Liver (tissue), 9 donors: ENCODE measurements around the gene ROBO4. TPM values are rescaled to one million over a fixed set of nuclear protein-coding genes. Genes with fewer than 3 reads are reported as not detected.

Experiments
- DNase-seq: peaks from one replicate; pipeline ENCODE4 v3.0.0-alpha.2; 2017; ENCODE audit warnings: low spot score
- H3K27ac ChIP-seq, 2 donors: one replicate each; pipeline ENCODE4 v1.7.0; 2013; ENCODE audit warnings: inconsistent platforms in 2 of 2, low read length in 2 of 2, control low read depth in 1 of 2, low read depth in 1 of 2, mild to moderate bottlenecking in 1 of 2
- H3K27me3 ChIP-seq, 4 donors: one replicate each; pipeline versions ENCODE4 v1.6.1 to v1.7.0; 2013; ENCODE audit warnings: low read length in 3 of 4, inconsistent platforms in 1 of 4, mild to moderate bottlenecking in 1 of 4, moderate library complexity in 1 of 4; ENCODE audit not compliant: control insufficient read depth in 4 of 4, insufficient read depth in 4 of 4
- H3K36me3 ChIP-seq, 4 donors: one replicate each; pipeline versions ENCODE4 v1.6.1 to v1.7.0; 2013; ENCODE audit warnings: low read length in 3 of 4, mild to moderate bottlenecking in 3 of 4, low read depth in 1 of 4, moderate library complexity in 1 of 4; ENCODE audit not compliant: control insufficient read depth in 4 of 4, insufficient read depth in 3 of 4
- H3K4me1 ChIP-seq, 4 donors: one replicate each; pipeline versions ENCODE4 v1.6.1 to v1.7.0; 2013; ENCODE audit warnings: low read length in 3 of 4, mild to moderate bottlenecking in 3 of 4, moderate library complexity in 1 of 4; ENCODE audit not compliant: control insufficient read depth in 4 of 4, insufficient read depth in 4 of 4
- H3K4me3 ChIP-seq, 3 donors: one replicate each; pipeline versions ENCODE4 v1.6.1 to v1.7.0; 2013; ENCODE audit warnings: low read length in 3 of 3, control low read depth in 1 of 3, low read depth in 1 of 3, mild to moderate bottlenecking in 1 of 3
- H3K9ac ChIP-seq, 2 donors: one replicate each; pipeline ENCODE4 v1.7.0; 2013; ENCODE audit warnings: low read length in 2 of 2, mild to moderate bottlenecking in 2 of 2, moderate library complexity in 2 of 2, control low read depth in 1 of 2, low read depth in 1 of 2
- H3K9me3 ChIP-seq, 4 donors: one replicate each; pipeline versions ENCODE4 v1.6.1 to v1.7.0; 2013; ENCODE audit warnings: low read length in 3 of 4; ENCODE audit not compliant: control insufficient read depth in 4 of 4
- EGR1 ChIP-seq, 2 donors: IDR thresholded peaks; 2 replicates each; pipeline ENCODE4 v1.6.1; 2016 to 2018; ENCODE audit warnings: antibody characterized with exemption in 2 of 2, low read depth in 2 of 2
- FOXA1 ChIP-seq: IDR thresholded peaks from 2 replicates; pipeline ENCODE4 v1.6.1; 2016; ENCODE audit warnings: antibody characterized with exemption
- FOXA2 ChIP-seq: IDR thresholded peaks from 2 replicates; pipeline ENCODE4 v1.6.1; 2016; ENCODE audit warnings: antibody characterized with exemption
- GABPA ChIP-seq, 2 donors: IDR thresholded peaks in 1 of 2; conservative IDR thresholded peaks in 1 of 2; 2 replicates each; pipeline ENCODE4 v1.6.1; 2016; ENCODE audit warnings: antibody characterized with exemption in 2 of 2, mild to moderate bottlenecking in 1 of 2, moderate library complexity in 1 of 2
- HNF4A ChIP-seq, 2 donors: conservative IDR thresholded peaks; 2 replicates each; pipeline ENCODE4 v1.6.1; 2016; ENCODE audit warnings: antibody characterized with exemption in 2 of 2, mild to moderate bottlenecking in 2 of 2
- HNF4G ChIP-seq: IDR thresholded peaks from 2 replicates; pipeline ENCODE4 v1.6.1; 2016; ENCODE audit warnings: antibody characterized with exemption
- JUND ChIP-seq, 2 donors: IDR thresholded peaks; 2 replicates each; pipeline ENCODE4 v1.6.1; 2016; ENCODE audit warnings: antibody characterized with exemption in 2 of 2
- NR2F2 ChIP-seq: IDR thresholded peaks from 2 replicates; pipeline ENCODE4 v1.6.1; 2016; ENCODE audit warnings: antibody characterized with exemption
- RAD21 ChIP-seq, 2 donors: IDR thresholded peaks; 2 replicates each; pipeline ENCODE4 v1.6.1; 2016; ENCODE audit warnings: antibody characterized with exemption in 2 of 2, mild to moderate bottlenecking in 2 of 2
- RXRA ChIP-seq, 2 donors: IDR thresholded peaks; 2 replicates each; pipeline ENCODE4 v1.6.1; 2017 to 2018; ENCODE audit warnings: antibody characterized with exemption in 2 of 2, mild to moderate bottlenecking in 1 of 2
- SP1 ChIP-seq: IDR thresholded peaks from 2 replicates; pipeline ENCODE4 v1.6.1; 2018; ENCODE audit warnings: antibody characterized with exemption, mild to moderate bottlenecking
- TAF1 ChIP-seq: conservative IDR thresholded peaks from 2 replicates; pipeline ENCODE4 v1.6.1; 2016; ENCODE audit warnings: antibody characterized with exemption, mild to moderate bottlenecking
- YY1 ChIP-seq: IDR thresholded peaks from 2 replicates; pipeline ENCODE4 v1.6.1; 2016; ENCODE audit warnings: antibody characterized with exemption, mild to moderate bottlenecking
- WGBS: extraction: QIAGEN DNeasy Blood & Tissue Kit; methylation state at CpG from one replicate; pipeline ENCODE4 v1.1.7; 2013; 5-methylcytosine and 5-hydroxymethylcytosine counted together
- polyA plus RNA-seq, 2 donors: library from polyadenylated mRNA; stranded (reverse) in 1 of 2; unstranded in 1 of 2; fragments of 200-250 nt in 1 of 2; fragments of >200 nt in 1 of 2; fragmentation: Nextera tagmentation in 1 of 2; extraction: Ambion mirVana in 1 of 2; gene quantifications; one replicate each; pipeline versions ENCODE4 v1.2.1 to v1.2.3, GENCODE V29; 2013 to 2015
- total RNA-seq, 2 donors: library from RNA; depleted of rRNA; stranded (reverse); fragments of >200 nt; gene quantifications; one replicate each; pipeline ENCODE4 v1.2.3, GENCODE V29; 2014
- TF ChIP-seq, protein P1 (sequence below): IDR thresholded peaks from 2 replicates; pipeline ENCODE4 v1.6.1; 2016; ENCODE audit warnings: antibody characterized with exemption
- TF ChIP-seq, protein P2 (sequence below): IDR thresholded peaks from 2 replicates; pipeline ENCODE4 v1.6.1; 2016; ENCODE audit warnings: antibody characterized with exemption
- TF ChIP-seq, protein P3 (sequence below): fragments of 150-350 bp; IDR thresholded peaks from 2 replicates; pipeline ENCODE4 v1.5.1; 2017; ENCODE audit warnings: improper control_type of control experiment, low read depth, low read length; ENCODE audit not compliant: missing input control
- TF ChIP-seq, protein P4 (sequence below): IDR thresholded peaks from 2 replicates; pipeline ENCODE4 v1.6.1; 2016; ENCODE audit warnings: antibody characterized with exemption
- TF ChIP-seq, protein P5 (sequence below): IDR thresholded peaks from 2 replicates; pipeline ENCODE4 v1.6.1; 2016; ENCODE audit warnings: antibody characterized with exemption, mild to moderate bottlenecking
- donor health status: healthy.
- donor health status: healthy.
- donor health status: healthy.
- donor health status: healthy.
- donor health status: healthy.

ROBO4 gene
- total and polyA plus RNA-seq, 4 donors: 2.5 to 17.2 (median 7.6) TPM

DNA sequence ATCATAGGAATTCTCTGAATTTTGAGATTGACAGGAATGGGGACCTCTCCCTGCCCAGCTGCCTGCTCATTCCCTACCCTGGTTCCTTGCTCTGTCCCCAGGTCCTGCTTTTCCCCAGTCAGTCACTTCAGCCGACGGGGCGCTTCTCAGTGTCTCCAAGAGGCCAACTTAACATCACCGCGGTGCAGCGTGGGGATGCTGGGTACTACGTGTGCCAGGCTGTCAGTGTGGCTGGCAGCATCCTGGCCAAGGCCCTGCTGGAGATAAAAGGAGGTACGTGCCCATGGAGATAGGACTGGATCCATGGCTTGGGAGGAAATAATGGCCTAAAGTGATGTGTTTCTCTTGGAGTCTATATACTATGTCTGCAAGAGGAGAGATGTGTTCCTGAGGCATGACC, 25.4 kb downstream of the ROBO4 start:
- Histone ChIP-seq H3K36me3 (no peaks in the 10 kb centered on the region), H3K27ac (no peak overlapping the region), H3K27me3 (peaks cover 0 to 21% (median 11%) of the 10 kb centered on the region in 4 donors), H3K9ac (no peak overlapping the region), H3K4me3 (no peak overlapping the region), H3K9me3 (peaks cover 0 to 2% (median 0%) of the 10 kb centered on the region in 4 donors), H3K4me1 (peaks cover 2 to 12% (median 7%) of the 10 kb centered on the region in 4 donors)
- 53% methylated on average over 8 of the region's 8 CpGs for WGBS
- TF ChIP-seq NR2F2 (no peak), JUND (IDR thresholded peaks at IDR 0.05) (no peak), HNF4A (conservative IDR thresholded peaks at IDR 0.05) (no peak), FOXA2 (no peak)
- no peak for DNase-seq

DNA sequence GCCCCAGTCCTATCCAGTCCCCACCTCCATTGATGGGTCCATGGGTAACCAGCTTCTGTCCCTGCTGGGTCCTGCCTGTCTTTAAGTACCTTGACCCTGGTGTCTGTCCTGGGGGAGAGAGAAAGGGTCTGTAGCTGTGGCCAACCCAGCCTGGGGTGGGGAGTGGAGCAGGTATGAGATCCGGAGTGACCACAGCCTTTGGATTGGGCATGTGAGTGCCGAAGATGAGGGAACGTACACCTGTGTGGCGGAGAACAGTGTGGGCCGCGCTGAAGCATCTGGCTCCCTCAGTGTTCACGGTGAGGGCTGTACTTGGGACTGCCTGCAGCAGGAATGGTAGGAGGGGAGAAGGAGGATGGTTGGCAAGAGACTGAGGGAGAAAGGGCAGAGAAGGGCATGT, 27.2 kb downstream of the ROBO4 start:
- H3K9me3 ChIP-seq: peaks cover 0 to 2% (median 0%) of the 10 kb centered on the region in 4 donors
- H3K4me3 ChIP-seq: no peak overlapping the region
- no peaks in the 10 kb centered on the region for H3K36me3 ChIP-seq
- TF ChIP-seq TAF1: no peak
- no peak for TF ChIP-seq YY1
- TF ChIP-seq, protein P1, sequence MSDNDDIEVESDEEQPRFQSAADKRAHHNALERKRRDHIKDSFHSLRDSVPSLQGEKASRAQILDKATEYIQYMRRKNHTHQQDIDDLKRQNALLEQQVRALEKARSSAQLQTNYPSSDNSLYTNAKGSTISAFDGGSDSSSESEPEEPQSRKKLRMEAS: no peak
- TF ChIP-seq SP1: no peak
- TF ChIP-seq, protein P2, sequence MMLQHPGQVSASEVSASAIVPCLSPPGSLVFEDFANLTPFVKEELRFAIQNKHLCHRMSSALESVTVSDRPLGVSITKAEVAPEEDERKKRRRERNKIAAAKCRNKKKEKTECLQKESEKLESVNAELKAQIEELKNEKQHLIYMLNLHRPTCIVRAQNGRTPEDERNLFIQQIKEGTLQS: no peak
- TF ChIP-seq RXRA (IDR thresholded peaks at IDR 0.05): no peak
- TF ChIP-seq GABPA (IDR thresholded peaks at IDR 0.05 in 1 of 2, conservative IDR thresholded peaks at IDR 0.05 in 1 of 2): no peak
- no peak for TF ChIP-seq HNF4G
- TF ChIP-seq, protein P3, sequence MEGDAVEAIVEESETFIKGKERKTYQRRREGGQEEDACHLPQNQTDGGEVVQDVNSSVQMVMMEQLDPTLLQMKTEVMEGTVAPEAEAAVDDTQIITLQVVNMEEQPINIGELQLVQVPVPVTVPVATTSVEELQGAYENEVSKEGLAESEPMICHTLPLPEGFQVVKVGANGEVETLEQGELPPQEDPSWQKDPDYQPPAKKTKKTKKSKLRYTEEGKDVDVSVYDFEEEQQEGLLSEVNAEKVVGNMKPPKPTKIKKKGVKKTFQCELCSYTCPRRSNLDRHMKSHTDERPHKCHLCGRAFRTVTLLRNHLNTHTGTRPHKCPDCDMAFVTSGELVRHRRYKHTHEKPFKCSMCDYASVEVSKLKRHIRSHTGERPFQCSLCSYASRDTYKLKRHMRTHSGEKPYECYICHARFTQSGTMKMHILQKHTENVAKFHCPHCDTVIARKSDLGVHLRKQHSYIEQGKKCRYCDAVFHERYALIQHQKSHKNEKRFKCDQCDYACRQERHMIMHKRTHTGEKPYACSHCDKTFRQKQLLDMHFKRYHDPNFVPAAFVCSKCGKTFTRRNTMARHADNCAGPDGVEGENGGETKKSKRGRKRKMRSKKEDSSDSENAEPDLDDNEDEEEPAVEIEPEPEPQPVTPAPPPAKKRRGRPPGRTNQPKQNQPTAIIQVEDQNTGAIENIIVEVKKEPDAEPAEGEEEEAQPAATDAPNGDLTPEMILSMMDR: no peak
- TF ChIP-seq EGR1 (IDR thresholded peaks at IDR 0.05; ENCODE audit: low read depth in 2 of 2): no peak
- TF ChIP-seq HNF4A (conservative IDR thresholded peaks at IDR 0.05): no peak
- no peak for TF ChIP-seq JUND (IDR thresholded peaks at IDR 0.05)
- no peak for TF ChIP-seq FOXA1
- TF ChIP-seq RAD21 (IDR thresholded peaks at IDR 0.05): no peak
- no peak for TF ChIP-seq NR2F2
- TF ChIP-seq, protein P4, sequence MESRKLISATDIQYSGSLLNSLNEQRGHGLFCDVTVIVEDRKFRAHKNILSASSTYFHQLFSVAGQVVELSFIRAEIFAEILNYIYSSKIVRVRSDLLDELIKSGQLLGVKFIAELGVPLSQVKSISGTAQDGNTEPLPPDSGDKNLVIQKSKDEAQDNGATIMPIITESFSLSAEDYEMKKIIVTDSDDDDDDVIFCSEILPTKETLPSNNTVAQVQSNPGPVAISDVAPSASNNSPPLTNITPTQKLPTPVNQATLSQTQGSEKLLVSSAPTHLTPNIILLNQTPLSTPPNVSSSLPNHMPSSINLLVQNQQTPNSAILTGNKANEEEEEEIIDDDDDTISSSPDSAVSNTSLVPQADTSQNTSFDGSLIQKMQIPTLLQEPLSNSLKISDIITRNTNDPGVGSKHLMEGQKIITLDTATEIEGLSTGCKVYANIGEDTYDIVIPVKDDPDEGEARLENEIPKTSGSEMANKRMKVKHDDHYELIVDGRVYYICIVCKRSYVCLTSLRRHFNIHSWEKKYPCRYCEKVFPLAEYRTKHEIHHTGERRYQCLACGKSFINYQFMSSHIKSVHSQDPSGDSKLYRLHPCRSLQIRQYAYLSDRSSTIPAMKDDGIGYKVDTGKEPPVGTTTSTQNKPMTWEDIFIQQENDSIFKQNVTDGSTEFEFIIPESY: no peak
- TF ChIP-seq, protein P5, sequence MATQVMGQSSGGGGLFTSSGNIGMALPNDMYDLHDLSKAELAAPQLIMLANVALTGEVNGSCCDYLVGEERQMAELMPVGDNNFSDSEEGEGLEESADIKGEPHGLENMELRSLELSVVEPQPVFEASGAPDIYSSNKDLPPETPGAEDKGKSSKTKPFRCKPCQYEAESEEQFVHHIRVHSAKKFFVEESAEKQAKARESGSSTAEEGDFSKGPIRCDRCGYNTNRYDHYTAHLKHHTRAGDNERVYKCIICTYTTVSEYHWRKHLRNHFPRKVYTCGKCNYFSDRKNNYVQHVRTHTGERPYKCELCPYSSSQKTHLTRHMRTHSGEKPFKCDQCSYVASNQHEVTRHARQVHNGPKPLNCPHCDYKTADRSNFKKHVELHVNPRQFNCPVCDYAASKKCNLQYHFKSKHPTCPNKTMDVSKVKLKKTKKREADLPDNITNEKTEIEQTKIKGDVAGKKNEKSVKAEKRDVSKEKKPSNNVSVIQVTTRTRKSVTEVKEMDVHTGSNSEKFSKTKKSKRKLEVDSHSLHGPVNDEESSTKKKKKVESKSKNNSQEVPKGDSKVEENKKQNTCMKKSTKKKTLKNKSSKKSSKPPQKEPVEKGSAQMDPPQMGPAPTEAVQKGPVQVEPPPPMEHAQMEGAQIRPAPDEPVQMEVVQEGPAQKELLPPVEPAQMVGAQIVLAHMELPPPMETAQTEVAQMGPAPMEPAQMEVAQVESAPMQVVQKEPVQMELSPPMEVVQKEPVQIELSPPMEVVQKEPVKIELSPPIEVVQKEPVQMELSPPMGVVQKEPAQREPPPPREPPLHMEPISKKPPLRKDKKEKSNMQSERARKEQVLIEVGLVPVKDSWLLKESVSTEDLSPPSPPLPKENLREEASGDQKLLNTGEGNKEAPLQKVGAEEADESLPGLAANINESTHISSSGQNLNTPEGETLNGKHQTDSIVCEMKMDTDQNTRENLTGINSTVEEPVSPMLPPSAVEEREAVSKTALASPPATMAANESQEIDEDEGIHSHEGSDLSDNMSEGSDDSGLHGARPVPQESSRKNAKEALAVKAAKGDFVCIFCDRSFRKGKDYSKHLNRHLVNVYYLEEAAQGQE: no peak
- H3K4me1 ChIP-seq: peaks cover 2 to 14% (median 8%) of the 10 kb centered on the region in 4 donors
- no peak overlapping the region for H3K27ac ChIP-seq
- DNase-seq: no peak
- peaks cover under 1 to 30% (median 17%) of the 10 kb centered on the region in 4 donors for H3K27me3 ChIP-seq
- WGBS: 55% methylated on average over 7 of the region's 7 CpGs
- H3K9ac ChIP-seq: no peak overlapping the region
